H1 (cell line): Measurements from ENCODE around the gene TRIB2. TPM values are rescaled to one million over a fixed set of nuclear protein-coding genes. Genes with fewer than 3 reads are reported as not detected.

Experiments used
- CTCF ChIA-PET: fragments of 300-600 bp; sonication (Branson Sonifier 250); formaldehyde crosslinking; loops from one replicate; lab custom pipeline; 2021; ENCODE audit not compliant: partially characterized antibody; lab: Charles Lee
- POLR2A ChIA-PET: fragments of 300-600 bp; sonication (Branson Sonifier 250); formaldehyde crosslinking; loops from one replicate; lab custom pipeline; 2021; ENCODE audit warnings: inconsistent platforms; ENCODE audit not compliant: partially characterized antibody; lab: Charles Lee
- DNase-seq, 2 experiments: peaks; one replicate each; pipeline versions ENCODE4 v3.0.0 to v3.0.0-alpha.2; 2010 to 2022; ENCODE audit warnings: low spot score in 2 of 2, low read depth in 1 of 2, mixed read lengths in 1 of 2
- FAIRE-seq: peaks from 2 replicates; lab custom pipeline; 2011; peaks lifted over from hg19 to GRCh38; lab: Jason Lieb, UNC
- H2AFZ ChIP-seq: 2 replicates; pipeline ENCODE4 v1.8.1; 2012; ENCODE audit warnings: low read length, inconsistent platforms
- H2AK5ac ChIP-seq: 2 replicates; pipeline ENCODE4 v1.6.1; 2013; ENCODE audit warnings: low read depth, low read length
- H2BK120ac ChIP-seq: replicated peaks from 2 replicates; pipeline ENCODE3; 2013; ENCODE audit warnings: low read depth, low read length, inconsistent platforms
- H2BK12ac ChIP-seq: 2 replicates; pipeline ENCODE4 v1.6.1; 2013; ENCODE audit warnings: low read depth, low read length
- H2BK15ac ChIP-seq: 2 replicates; pipeline ENCODE4 v1.6.1; 2013; ENCODE audit warnings: low read length
- H2BK20ac ChIP-seq: 2 replicates; pipeline ENCODE4 v1.6.1; 2013; ENCODE audit warnings: low read length
- H2BK5ac ChIP-seq: 2 replicates; pipeline ENCODE4 v1.6.1; 2013; ENCODE audit warnings: low read depth, low read length
- H3K14ac ChIP-seq: 2 replicates; pipeline ENCODE4 v1.6.1; 2013; ENCODE audit warnings: inconsistent platforms; ENCODE audit not compliant: insufficient read length
- H3K18ac ChIP-seq: 2 replicates; pipeline ENCODE4 v1.6.1; 2013; ENCODE audit warnings: low read length; ENCODE audit errors: extremely low read depth
- H3K23ac ChIP-seq: 2 replicates; pipeline ENCODE4 v1.6.1; 2013; ENCODE audit warnings: inconsistent platforms; ENCODE audit not compliant: insufficient read length
- H3K23me2 ChIP-seq: 2 replicates; pipeline ENCODE4 v1.6.1; 2013; ENCODE audit warnings: low read depth, low read length
- H3K27ac ChIP-seq: 2 replicates; pipeline ENCODE4 v1.6.1; 2011; ENCODE audit warnings: low read depth, low read length, inconsistent platforms
- H3K27me3 ChIP-seq, 4 experiments: replicated peaks in 1 of 4; 1 replicate in 1 of 4; 2 replicates in 3 of 4; pipeline versions ENCODE4 v1.6.1 to v1.8.1; 2011 to 2013; ENCODE audit warnings: low read length in 3 of 4, mild to moderate bottlenecking in 3 of 4, inconsistent platforms in 2 of 4, mixed read lengths in 2 of 4, moderate library complexity in 1 of 4; ENCODE audit not compliant: control insufficient read depth in 3 of 4, insufficient read depth in 3 of 4; ENCODE audit errors: extremely low read depth in 1 of 4
- H3K36me3 ChIP-seq, 4 experiments: 2 replicates each; pipeline versions ENCODE4 v1.6.1 to v1.8.1; 2011 to 2013; ENCODE audit warnings: mild to moderate bottlenecking in 4 of 4, low read length in 3 of 4, moderate library complexity in 2 of 4, control low read depth in 1 of 4, inconsistent platforms in 1 of 4; ENCODE audit not compliant: insufficient read depth in 4 of 4, control insufficient read depth in 2 of 4
- H3K4ac ChIP-seq: replicated peaks from 2 replicates; pipeline ENCODE3; 2013; ENCODE audit warnings: low read length, low read depth, mixed read lengths, inconsistent platforms; ENCODE audit not compliant: insufficient read length
- H3K4me1 ChIP-seq, 4 experiments: replicated peaks in 1 of 4; 1 replicate in 1 of 4; 2 replicates in 3 of 4; pipeline versions ENCODE4 v1.6.1 to v1.8.1; 2011 to 2013; ENCODE audit warnings: low read length in 3 of 4, inconsistent platforms in 2 of 4, mixed read lengths in 1 of 4; ENCODE audit not compliant: insufficient read depth in 4 of 4, control insufficient read depth in 3 of 4
- H3K4me2 ChIP-seq, 2 experiments: 2 replicates each; pipeline versions ENCODE4 v1.6.1 to v1.8.1; 2011 to 2013; ENCODE audit warnings: low read depth in 2 of 2, low read length in 2 of 2, control low read depth in 1 of 2, inconsistent platforms in 1 of 2, mild to moderate bottlenecking in 1 of 2; ENCODE audit not compliant: insufficient read depth in 1 of 2
- H3K4me3 ChIP-seq, 4 experiments: fragments of 200-600, 300-600 bp in 1 of 4; sonication (generic), shearing (Covaris generic), sonication (Bioruptor Twin) in 1 of 4; 2 replicates each; pipeline versions ENCODE4 v1.5.1 to v1.8.1; 2011 to 2016; ENCODE audit warnings: low read length in 4 of 4, low read depth in 3 of 4, control low read depth in 2 of 4, inconsistent platforms in 2 of 4, mild to moderate bottlenecking in 2 of 4, mixed read lengths in 1 of 4, moderate library complexity in 1 of 4; ENCODE audit not compliant: insufficient read depth in 2 of 4; ENCODE audit errors: extremely low read depth in 1 of 4
- H3K56ac ChIP-seq: replicated peaks from 2 replicates; pipeline ENCODE3; 2013; ENCODE audit warnings: low read depth, mild to moderate bottlenecking, mixed read lengths, low read length, inconsistent platforms; ENCODE audit not compliant: insufficient read length
- H3K79me1 ChIP-seq: 2 replicates; pipeline ENCODE4 v1.6.1; 2013; ENCODE audit warnings: low read depth, low read length, control low read depth
- H3K79me2 ChIP-seq, 2 experiments: 2 replicates each; pipeline versions ENCODE4 v1.6.1 to v1.8.1; 2012 to 2013; ENCODE audit warnings: low read length in 2 of 2, mild to moderate bottlenecking in 2 of 2, inconsistent platforms in 1 of 2; ENCODE audit not compliant: insufficient read depth in 2 of 2, control insufficient read depth in 1 of 2
- H3K9ac ChIP-seq, 4 experiments: replicated peaks in 1 of 4; 1 replicate in 1 of 4; 2 replicates in 3 of 4; pipeline versions ENCODE4 v1.6.1 to v1.8.1; 2011 to 2013; ENCODE audit warnings: low read depth in 3 of 4, low read length in 3 of 4, control low read depth in 2 of 4, mild to moderate bottlenecking in 2 of 4, moderate library complexity in 2 of 4, inconsistent platforms in 1 of 4; ENCODE audit errors: extremely low read depth in 1 of 4
- H3K9me3 ChIP-seq, 2 experiments: 2 replicates each; pipeline versions ENCODE4 v1.6.1 to v1.8.1; 2012 to 2013; ENCODE audit warnings: mild to moderate bottlenecking in 2 of 2, moderate library complexity in 2 of 2, control low read depth in 1 of 2, inconsistent platforms in 1 of 2, low read depth in 1 of 2, low read length in 1 of 2, mixed read lengths in 1 of 2; ENCODE audit not compliant: insufficient read depth in 2 of 2
- H4K20me1 ChIP-seq, 2 experiments: replicated peaks in 1 of 2; 2 replicates each; pipeline versions ENCODE3 to v1.8.1; 2011 to 2013; ENCODE audit warnings: inconsistent platforms in 2 of 2, low read length in 2 of 2, mild to moderate bottlenecking in 1 of 2; ENCODE audit not compliant: insufficient read depth in 2 of 2, control insufficient read depth in 1 of 2
- H4K5ac ChIP-seq: 2 replicates; pipeline ENCODE4 v1.6.1; 2013; ENCODE audit warnings: low read length, low read depth, mixed read lengths, inconsistent platforms; ENCODE audit not compliant: insufficient read length
- H4K8ac ChIP-seq: 2 replicates; pipeline ENCODE4 v1.8.0; 2013; ENCODE audit warnings: mild to moderate bottlenecking, moderate library complexity, low read length, inconsistent platforms; ENCODE audit not compliant: insufficient read depth; ENCODE audit errors: extremely low read depth
- H4K91ac ChIP-seq: replicated peaks from 2 replicates; pipeline ENCODE3; 2013; ENCODE audit warnings: low read length, mixed read lengths, inconsistent platforms; ENCODE audit not compliant: insufficient read length
- BRCA1 ChIP-seq: IDR thresholded peaks from 2 replicates; pipeline ENCODE4 v1.6.1; 2012; ENCODE audit warnings: low read depth, low read length, improper control_type of control experiment
- CHD1 ChIP-seq: IDR thresholded peaks from 2 replicates; pipeline ENCODE4 v1.6.1; 2012; ENCODE audit warnings: low read depth, low read length, improper control_type of control experiment
- HDAC2 ChIP-seq, 2 experiments: fragments of 300-600 bp in 1 of 2; sonication (generic) in 1 of 2; IDR thresholded peaks; 2 replicates each; pipeline ENCODE4 v1.6.1; 2011 to 2012; ENCODE audit warnings: low read depth in 2 of 2, low read length in 2 of 2, mild to moderate bottlenecking in 2 of 2, moderate library complexity in 2 of 2, borderline replicate concordance in 1 of 2, inconsistent platforms in 1 of 2
- KDM5A ChIP-seq: fragments of 200-600 bp; IDR thresholded peaks from 2 replicates; pipeline ENCODE4 v1.7.1; 2012; ENCODE audit warnings: mild to moderate bottlenecking, low read length, inconsistent platforms, mixed read lengths
- MAX ChIP-seq: IDR thresholded peaks from 2 replicates; pipeline ENCODE4 v1.6.1; 2012; ENCODE audit warnings: inconsistent platforms
- RXRA ChIP-seq: IDR thresholded peaks from 2 replicates; pipeline ENCODE4 v1.6.1; 2011; ENCODE audit warnings: low read depth, mild to moderate bottlenecking, low read length, moderate library complexity; ENCODE audit not compliant: insufficient read depth
- SIRT6 ChIP-seq: IDR thresholded peaks from one replicate; pipeline ENCODE4 v1.7.1; 2012; ENCODE audit warnings: low read length, inconsistent platforms
- WGBS, 2 experiments: shearing (Covaris generic) in 1 of 2; methylation state at CpG; one replicate each; pipeline versions ENCODE4 v1.1.6 to v1.1.7; 2013 to 2015; ENCODE audit warnings: low lambda C conversion rate in 2 of 2, mixed read lengths in 2 of 2, inconsistent platforms in 1 of 2, low coverage in 1 of 2, missing lambda C conversion rate in 1 of 2; ENCODE audit not compliant: insufficient replicate concordance in 2 of 2, insufficient coverage in 1 of 2, insufficient read length in 1 of 2; ENCODE audit errors: extremely low coverage in 1 of 2, missing lambda C conversion rate in 1 of 2; 5-methylcytosine and 5-hydroxymethylcytosine counted together
- polyA plus RNA-seq, 7 experiments: library from polyadenylated mRNA; depleted of rRNA in 3 of 7; stranded (reverse) in 5 of 7; unstranded in 2 of 7; fragments of >200 nt in 5 of 7; fragments of 200-250 nt in 2 of 7; gene quantifications; 1 replicate in 5 of 7; 2 replicates in 1 of 7; 4 replicates in 1 of 7; pipeline versions ENCODE4 v1.2.1 to v1.2.3, GENCODE V29; 2011 to 2013; ENCODE audit warnings: missing spikeins in 2 of 7, mixed read lengths in 2 of 7
- total RNA-seq: library from RNA; stranded (reverse); fragmentation: NEBNext Ultra II Directional; extraction: Animal tissue kit (Norgen Biotek cat#: 25700); gene quantifications from 2 replicates; pipeline ENCODE4 v1.2.1, GENCODE V29; 2021

Gene TRIB2
- total and polyA plus RNA-seq, 2 of the 8 experiments (the other 6 are each of a cell fraction or from before 2014, with no cell fraction given) = 40.8 to 57.0 TPM

GRCh38 chr2:12787891-12788801 is 71.4 kb downstream of the TRIB2 start:
- Histone ChIP-seq H3K27me3 (no peaks in the 10 kb centered on the region), H3K4me2 (no peak overlapping the region), H3K9me3 (no peaks in the 10 kb centered on the region), H3K14ac (no peak overlapping the region), H3K79me1 (no peaks in the 10 kb centered on the region), H3K4me3 (no peak overlapping the region), H2BK12ac (no peak overlapping the region), H4K8ac (no peak overlapping the region), H2BK20ac (no peak overlapping the region), H3K36me3 (no peaks in the 10 kb centered on the region), H2BK120ac (no peak overlapping the region), H4K20me1 (no peaks in the 10 kb centered on the region), H2BK15ac (no peak overlapping the region), H4K5ac (no peak overlapping the region), H2AK5ac (no peak overlapping the region), H3K56ac (no peak overlapping the region), H4K91ac (no peak overlapping the region), H3K23me2 (no peaks in the 10 kb centered on the region), H3K23ac (no peak overlapping the region), H2AFZ (no peak overlapping the region), H3K4me1 (no peaks in the 10 kb centered on the region), H3K79me2 (no peaks in the 10 kb centered on the region), H2BK5ac (no peak overlapping the region), H3K27ac (no peak overlapping the region), H3K18ac (no peak overlapping the region), H3K9ac (no peak overlapping the region), H3K4ac (no peak overlapping the region)
- ChIA-PET CTCF (interaction anchor here (0.5 to 1.0 kb wide), 2 partner anchors 21 to 211 kb away, joined by 3 read pairs; no protein-coding TSS in a partner anchor), POLR2A (no interaction called here)
- no peak for DNase-seq
- FAIRE-seq = no peak
- 94% methylated on average over 7 of the region's 7 CpGs; no CpG with 5 or more reads in 1 of the 2 experiments for WGBS, 2 experiments
- TF ChIP-seq MAX (no peak), BRCA1 (no peak), KDM5A (no peak), SIRT6 (no peak), RXRA (no peak), CHD1 (no peak), HDAC2 (IDR thresholded peaks at IDR 0.05; ENCODE audit: borderline replicate concordance in 1 of 2, low read depth in 2 of 2, low read length in 2 of 2) (no peak)
